Suprapubic skin (tissue), 4 donors: Measurements from ENCODE around the gene ABHD17A. TPM values are rescaled to one million over a fixed set of nuclear protein-coding genes. Genes with fewer than 3 reads are reported as not detected.

Source experiments
- DNase-seq, 2 donors: peaks; one replicate each; pipeline ENCODE4 v3.0.0-alpha.2; 2019; ENCODE audit warnings: low spot score in 2 of 2
- H3K27ac ChIP-seq: fragments of 200-600 bp; sonication (generic); one replicate; pipeline ENCODE4 v1.5.1; 2019
- H3K27me3 ChIP-seq: fragments of 200-600 bp; sonication (generic); one replicate; pipeline ENCODE4 v1.5.1; 2019
- H3K36me3 ChIP-seq: fragments of 200-600 bp; sonication (generic); one replicate; pipeline ENCODE4 v1.5.1; 2019
- H3K4me1 ChIP-seq: fragments of 200-600 bp; sonication (generic); one replicate; pipeline ENCODE4 v1.5.1; 2019
- H3K4me3 ChIP-seq: fragments of 200-600 bp; sonication (generic); one replicate; pipeline ENCODE4 v1.5.1; 2019; ENCODE audit warnings: mild to moderate bottlenecking
- H3K9me3 ChIP-seq: fragments of 200-600 bp; sonication (generic); one replicate; pipeline ENCODE4 v1.5.1; 2019
- CTCF ChIP-seq, 2 donors: fragments of 200-600 bp in 1 of 2; fragments of 450-650 bp in 1 of 2; sonication (generic) in 1 of 2; IDR thresholded peaks; one replicate each; pipeline ENCODE4 v1.5.1; 2016 to 2019; ENCODE audit warnings: antibody characterized with exemption in 2 of 2, mild to moderate bottlenecking in 1 of 2, moderate library complexity in 1 of 2
- EP300 ChIP-seq: sonication (generic); formaldehyde crosslinking; IDR thresholded peaks from one replicate; pipeline ENCODE4 v1.6.1; 2017; ENCODE audit warnings: antibody characterized with exemption
- POLR2A ChIP-seq, 2 donors: fragments of 450-650 bp; IDR thresholded peaks; one replicate each; pipeline ENCODE4 v1.6.1; 2017; ENCODE audit warnings: antibody characterized with exemption in 2 of 2, mild to moderate bottlenecking in 2 of 2, moderate library complexity in 2 of 2
- POLR2AphosphoS5 ChIP-seq, 3 donors: sonication (generic); formaldehyde crosslinking; IDR thresholded peaks; one replicate each; pipeline ENCODE4 v1.6.1; 2017; ENCODE audit warnings: antibody characterized with exemption in 3 of 3
- WGBS: methylation state at CpG from one replicate; pipeline ENCODE4 v1.1.5; 2018; 5-methylcytosine and 5-hydroxymethylcytosine counted together
- total RNA-seq, 4 donors: library from RNA; depleted of rRNA; stranded (reverse); fragments of >200 nt; gene quantifications; one replicate each; pipeline ENCODE4 v1.1.0, GENCODE V29; 2016

Gene ABHD17A
- total RNA-seq, 4 donors from 2014 or later = 82.3 to 120 (median 110) TPM

- Histone ChIP-seq H3K9me3 (no peaks in the 10 kb centered on the region), H3K36me3 (peaks cover 69% of the 10 kb centered on the region), H3K4me3 (no peak overlapping the region), H3K4me1 (peaks cover 11% of the 10 kb centered on the region), H3K27ac (no peak overlapping the region), H3K27me3 (no peaks in the 10 kb centered on the region)
- no peak for DNase-seq
- TF ChIP-seq EP300 (no peak), CTCF (IDR thresholded peaks at IDR 0.05) (no peak), POLR2A (IDR thresholded peaks at IDR 0.05) (no peak), POLR2AphosphoS5 (IDR thresholded peaks at IDR 0.05) (no peak)
- WGBS = 91% methylated on average over 8 of the region's 41 CpGs
Measured at GRCh38 chr19:1827566-1828278, 57.6 kb downstream of the ABHD17A start.

Other genes starting within 250 kb of the ABHD17A start
- gene TCF3, start 232.9 kb downstream of the ABHD17A start, total RNA-seq = 10 to 100 TPM; 57.2 to 80.9 (median 68.7) TPM
- not detected for gene ONECUT3, start 132.0 kb downstream of the ABHD17A start, total RNA-seq
- 1 to 10 TPM; 1.5 to 3.8 (median 1.8) TPM for gene ATP8B3, start 73.2 kb downstream of the ABHD17A start, total RNA-seq
- 10 to 100 TPM; 31.8 to 63.1 (median 38.3) TPM for gene REXO1, start 37.0 kb downstream of the ABHD17A start, total RNA-seq
- 10 to 100 TPM; 12.1 to 30.8 (median 20.9) TPM for gene KLF16, start 21.9 kb downstream of the ABHD17A start, total RNA-seq
- gene ADAT3, start 19.9 kb upstream of the ABHD17A start, total RNA-seq = 10 to 100 TPM; 13.4 to 26.7 (median 22.3) TPM
- 100 to 1,000 TPM in 2 of 4 donors, 10 to 100 TPM in 2; 68.1 to 119 (median 103) TPM for gene SCAMP4, start 19.9 kb upstream of the ABHD17A start, total RNA-seq
- 10 to 100 TPM; 46.1 to 89.0 (median 59.3) TPM for gene CSNK1G2, start 55.7 kb upstream of the ABHD17A start, total RNA-seq
- gene BTBD2, start 130.2 kb upstream of the ABHD17A start, total RNA-seq = 100 to 1,000 TPM in 1 of 4 donors, 10 to 100 TPM in 3; 83.0 to 101 (median 90.3) TPM
- gene MKNK2, start 165.7 kb upstream of the ABHD17A start, total RNA-seq = 100 to 1,000 TPM; 209 to 249 (median 219) TPM
- gene MOB3A, start 210.8 kb upstream of the ABHD17A start, total RNA-seq = 10 to 100 TPM; 23.7 to 29.4 (median 28.1) TPM
- 1 to 10 TPM; 2.1 to 8.1 (median 6.4) TPM for gene IZUMO4, start 211.4 kb upstream of the ABHD17A start, total RNA-seq